Endodermal cell (in vitro differentiated cells): Measurements from ENCODE around the gene ATP2A3. TPM values are rescaled to one million over a fixed set of nuclear protein-coding genes. Genes with fewer than 3 reads are reported as not detected.

ENCODE experiments used
- DNase-seq: peaks from one replicate; pipeline ENCODE4 v3.0.0-alpha.2; 2017
- H3K27ac ChIP-seq: 2 replicates; pipeline ENCODE4 v1.5.1; 2013; ENCODE audit warnings: mild to moderate bottlenecking, low read depth, low read length, moderate library complexity
- H3K27me3 ChIP-seq: 2 replicates; pipeline ENCODE4 v1.6.1; 2013; ENCODE audit warnings: mild to moderate bottlenecking, low read length, moderate library complexity; ENCODE audit not compliant: insufficient read depth, control insufficient read depth, poor library complexity, severe bottlenecking
- H3K36me3 ChIP-seq: 2 replicates; pipeline ENCODE4 v1.7.0; 2013; ENCODE audit warnings: mild to moderate bottlenecking, low read length, moderate library complexity; ENCODE audit not compliant: control insufficient read depth, insufficient read depth
- H3K4me1 ChIP-seq: one replicate; pipeline ENCODE4 v1.7.0; 2013; ENCODE audit warnings: low read length; ENCODE audit not compliant: control insufficient read depth, insufficient read depth
- H3K4me3 ChIP-seq: 2 replicates; pipeline ENCODE4 v1.5.1; 2013; ENCODE audit warnings: mild to moderate bottlenecking, low read length, moderate library complexity
- H3K9ac ChIP-seq: 2 replicates; pipeline ENCODE4 v1.6.1; 2013; ENCODE audit warnings: mild to moderate bottlenecking, low read length, moderate library complexity; ENCODE audit not compliant: poor library complexity, severe bottlenecking; ENCODE audit errors: extremely low read depth
- H3K9me3 ChIP-seq: 2 replicates; pipeline ENCODE4 v1.6.1; 2013; ENCODE audit warnings: mild to moderate bottlenecking, low read length, moderate library complexity; ENCODE audit not compliant: control insufficient read depth
- H3K27ac Mint-ChIP-seq: 2 replicates; pipeline ENCODE4 v1.8.0; 2020; ENCODE audit warnings: mixed read lengths
- H3K27me3 Mint-ChIP-seq: 2 replicates; pipeline ENCODE4 v1.8.0; 2021; ENCODE audit warnings: mild to moderate bottlenecking, mixed read lengths; ENCODE audit not compliant: insufficient read depth
- H3K36me3 Mint-ChIP-seq: 2 replicates; pipeline ENCODE4 v1.8.0; 2020; ENCODE audit warnings: low read depth, mixed read lengths
- H3K4me1 Mint-ChIP-seq: 2 replicates; pipeline ENCODE4 v1.8.0; 2020; ENCODE audit warnings: mixed read lengths
- H3K4me3 Mint-ChIP-seq: 2 replicates; pipeline ENCODE4 v1.8.0; 2020; ENCODE audit warnings: mild to moderate bottlenecking, moderate library complexity, mixed read lengths
- H3K9me3 Mint-ChIP-seq: 2 replicates; pipeline ENCODE4 v1.8.0; 2020; ENCODE audit warnings: mild to moderate bottlenecking, mixed read lengths
- WGBS, 2 experiments: methylation state at CpG; one replicate each; pipeline versions ENCODE4 v1.1.5 to v1.1.7; 2013; ENCODE audit warnings: missing lambda C conversion rate in 2 of 2, mixed read lengths in 1 of 2; ENCODE audit not compliant: insufficient coverage in 1 of 2, insufficient read length in 1 of 2; 5-methylcytosine and 5-hydroxymethylcytosine counted together
- total RNA-seq, 2 donors: library from RNA; stranded (reverse); fragmentation: NEBNext Ultra II Directional in 1 of 2; extraction: Animal tissue kit (Norgen Biotek cat#: 25700) in 1 of 2; gene quantifications; 2 replicates in 1 of 2; 3 replicates in 1 of 2; pipeline ENCODE4 v1.2.1, GENCODE V29; 2021
- TF ChIP-seq, protein P1 (sequence below): fragments of 200-600 bp; sonication (generic); conservative IDR thresholded peaks from 2 replicates; pipeline ENCODE4 v1.5.0; 2021; ENCODE audit warnings: antibody characterized with exemption, mild to moderate bottlenecking

The ATP2A3 gene
- total RNA-seq, 2 donors from 2014 or later = 1.4 to 3.7 TPM

DNA sequence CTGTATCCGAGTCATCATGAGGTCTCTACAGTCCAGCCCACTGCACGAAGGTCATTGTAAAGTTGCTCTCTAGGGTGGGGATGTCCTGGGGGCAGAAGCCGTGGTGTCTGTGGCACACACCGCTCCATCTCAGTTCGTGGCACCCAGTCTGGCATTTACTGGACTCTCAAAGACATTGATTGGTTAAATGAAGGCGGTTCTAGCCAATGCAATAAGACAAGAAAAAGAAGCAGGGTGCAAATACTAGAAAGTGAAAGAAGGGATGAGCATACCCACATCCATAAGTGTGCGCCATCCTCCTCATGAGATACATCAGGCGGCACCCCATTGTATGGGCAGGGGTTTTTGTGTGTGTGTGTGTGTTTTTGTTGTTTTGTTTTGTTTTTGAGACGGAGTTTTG is 10.7 kb upstream of the ATP2A3 start:
- H3K4me1 Mint-ChIP-seq = peaks cover 2% of the 10 kb centered on the region
- no peak overlapping the region for H3K27ac Mint-ChIP-seq
- no peaks in the 10 kb centered on the region for H3K4me1 ChIP-seq
- H3K36me3 Mint-ChIP-seq = peaks cover 2% of the 10 kb centered on the region
- no peak overlapping the region for H3K27ac ChIP-seq
- no peaks in the 10 kb centered on the region for H3K27me3 ChIP-seq
- H3K9me3 Mint-ChIP-seq = peaks cover 12% of the 10 kb centered on the region
- H3K27me3 Mint-ChIP-seq = no peaks in the 10 kb centered on the region
- no peak overlapping the region for H3K4me3 Mint-ChIP-seq
- H3K9me3 ChIP-seq = no peaks in the 10 kb centered on the region
- WGBS, 2 experiments = 94 to 96% methylated on average over 5 to 9 of the region's 9 CpGs
- no peak overlapping the region for H3K4me3 ChIP-seq
- H3K9ac ChIP-seq = no peak overlapping the region
- TF ChIP-seq, protein P1, sequence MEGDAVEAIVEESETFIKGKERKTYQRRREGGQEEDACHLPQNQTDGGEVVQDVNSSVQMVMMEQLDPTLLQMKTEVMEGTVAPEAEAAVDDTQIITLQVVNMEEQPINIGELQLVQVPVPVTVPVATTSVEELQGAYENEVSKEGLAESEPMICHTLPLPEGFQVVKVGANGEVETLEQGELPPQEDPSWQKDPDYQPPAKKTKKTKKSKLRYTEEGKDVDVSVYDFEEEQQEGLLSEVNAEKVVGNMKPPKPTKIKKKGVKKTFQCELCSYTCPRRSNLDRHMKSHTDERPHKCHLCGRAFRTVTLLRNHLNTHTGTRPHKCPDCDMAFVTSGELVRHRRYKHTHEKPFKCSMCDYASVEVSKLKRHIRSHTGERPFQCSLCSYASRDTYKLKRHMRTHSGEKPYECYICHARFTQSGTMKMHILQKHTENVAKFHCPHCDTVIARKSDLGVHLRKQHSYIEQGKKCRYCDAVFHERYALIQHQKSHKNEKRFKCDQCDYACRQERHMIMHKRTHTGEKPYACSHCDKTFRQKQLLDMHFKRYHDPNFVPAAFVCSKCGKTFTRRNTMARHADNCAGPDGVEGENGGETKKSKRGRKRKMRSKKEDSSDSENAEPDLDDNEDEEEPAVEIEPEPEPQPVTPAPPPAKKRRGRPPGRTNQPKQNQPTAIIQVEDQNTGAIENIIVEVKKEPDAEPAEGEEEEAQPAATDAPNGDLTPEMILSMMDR = no peak
- no peaks in the 10 kb centered on the region for H3K36me3 ChIP-seq
- DNase-seq = no peak

DNA sequence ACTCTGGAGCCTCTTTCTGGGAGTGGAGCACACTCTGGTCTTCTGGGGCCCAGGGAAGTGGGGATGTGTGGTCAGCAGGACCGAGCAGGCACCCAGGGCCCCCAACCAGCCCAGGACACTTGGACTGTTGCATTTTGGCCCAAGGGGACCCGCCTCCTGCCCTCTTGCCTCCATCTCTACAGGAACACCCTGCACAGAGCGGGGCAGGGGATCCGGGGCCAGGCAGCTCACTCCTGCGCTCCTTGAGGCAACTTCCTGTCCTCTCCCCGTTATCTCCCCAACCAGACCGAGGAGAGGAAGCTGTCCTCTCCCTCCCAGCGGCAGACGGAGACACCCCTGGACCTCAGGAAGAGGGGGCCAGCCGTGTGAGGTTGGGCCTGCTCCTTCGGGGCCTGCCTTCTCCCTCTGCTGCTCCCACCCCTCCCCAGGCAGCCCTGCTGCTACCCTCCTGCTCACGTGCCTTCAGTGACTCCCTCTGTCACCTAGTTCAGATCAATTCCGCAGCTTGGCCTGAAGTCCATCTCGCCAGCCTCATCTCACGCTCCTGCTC is 10.0 kb upstream of the ATP2A3 start:
- peak; percentile 50 for DNase-seq
- Histone ChIP-seq H3K27me3 (no peaks in the 10 kb centered on the region), H3K9ac (no peak overlapping the region), H3K4me1 (no peaks in the 10 kb centered on the region), H3K9me3 (no peaks in the 10 kb centered on the region), H3K27ac (no peak overlapping the region), H3K36me3 (no peaks in the 10 kb centered on the region), H3K4me3 (no peak overlapping the region)
- Mint-ChIP-seq H3K27ac (no peak overlapping the region), H3K9me3 (peaks cover 12% of the 10 kb centered on the region), H3K36me3 (peaks cover 2% of the 10 kb centered on the region), H3K4me3 (no peak overlapping the region), H3K4me1 (peaks cover 2% of the 10 kb centered on the region), H3K27me3 (no peaks in the 10 kb centered on the region)
- WGBS, 2 experiments = 88 to 91% methylated on average over 5 to 15 of the region's 15 CpGs
- TF ChIP-seq, protein P1 = no peak

DNA sequence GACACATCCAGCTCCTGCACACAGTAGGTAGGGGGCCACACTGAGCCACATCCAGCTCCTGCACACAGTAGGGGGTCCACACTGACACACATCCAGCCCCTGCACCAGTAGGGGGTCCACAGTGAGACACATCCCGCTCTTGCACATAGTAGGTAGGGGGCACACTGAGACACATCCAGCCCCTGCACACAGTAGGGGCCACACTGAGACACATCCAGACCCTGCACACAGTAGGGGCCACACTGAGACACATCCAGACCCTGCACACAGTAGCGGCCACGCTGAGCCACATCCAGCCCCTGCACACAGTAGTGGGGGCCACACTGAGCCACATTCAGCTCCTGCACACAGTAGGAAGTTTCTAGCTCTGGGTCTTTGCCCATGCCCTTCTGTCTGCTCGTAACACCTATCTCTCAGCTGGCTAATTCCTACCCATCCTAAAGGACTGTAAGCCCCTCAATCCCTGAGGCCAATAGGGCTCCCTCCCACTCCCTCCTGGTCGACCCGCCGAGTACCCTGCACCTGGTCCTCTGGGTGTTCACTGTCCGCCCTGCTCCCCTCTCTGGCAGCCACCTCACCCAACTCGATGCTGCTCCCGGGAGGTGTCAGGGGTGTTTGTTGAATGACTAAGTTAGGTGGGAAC is 9.4 kb upstream of the ATP2A3 start:
- 94 to 100% methylated on average over 3 to 10 of the region's 10 CpGs for WGBS, 2 experiments
- Mint-ChIP-seq H3K27ac (no peak overlapping the region), H3K9me3 (peaks cover 12% of the 10 kb centered on the region), H3K4me1 (peaks cover 2% of the 10 kb centered on the region), H3K27me3 (no peaks in the 10 kb centered on the region), H3K4me3 (no peak overlapping the region), H3K36me3 (peaks cover 2% of the 10 kb centered on the region)
- H3K4me1 ChIP-seq = no peaks in the 10 kb centered on the region
- no peaks in the 10 kb centered on the region for H3K36me3 ChIP-seq
- H3K4me3 ChIP-seq = no peak overlapping the region
- no peaks in the 10 kb centered on the region for H3K27me3 ChIP-seq
- TF ChIP-seq, protein P1 = no peak
- H3K27ac ChIP-seq = no peak overlapping the region
- no peaks in the 10 kb centered on the region for H3K9me3 ChIP-seq
- H3K9ac ChIP-seq = no peak overlapping the region
- DNase-seq = peak; percentile 44
